DND-41 (cell line): ENCODE results near the gene PPP1R14C.

Experiments
- EZH2 ChIP-seq: IDR thresholded peaks from 3 replicates; pipeline ENCODE4 v1.6.1; 2012; ENCODE audit warnings: borderline replicate concordance, low read depth, mild to moderate bottlenecking, moderate library complexity, low read length, inconsistent platforms; ENCODE audit not compliant: severe bottlenecking
- TF ChIP-seq, protein P1 (sequence below): IDR thresholded peaks from 2 replicates; pipeline ENCODE4 v1.5.1; 2012; ENCODE audit warnings: borderline replicate concordance, low read length, moderate library complexity, mild to moderate bottlenecking; ENCODE audit not compliant: poor library complexity, severe bottlenecking; ENCODE audit errors: extremely low read depth

DNA sequence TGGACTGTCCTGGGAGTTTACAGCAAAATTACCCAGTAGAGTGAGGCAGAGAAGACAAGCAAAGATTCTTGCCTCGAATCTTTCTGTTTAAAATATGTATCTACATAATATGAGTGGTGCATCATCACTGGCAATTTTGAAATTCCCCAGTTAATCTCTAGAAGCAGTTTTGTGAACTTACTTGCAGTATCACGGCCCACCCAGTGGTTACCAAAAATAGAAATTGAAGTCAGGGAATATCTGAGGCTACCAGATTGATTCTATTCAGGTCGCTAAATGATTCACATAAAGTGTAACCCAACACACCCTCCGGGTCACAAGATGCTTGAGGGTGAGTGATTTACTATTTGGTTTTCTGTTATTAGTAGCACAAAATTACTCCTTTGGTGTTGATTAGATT is 111.9 kb downstream of the PPP1R14C start:
- TF ChIP-seq, protein P1, sequence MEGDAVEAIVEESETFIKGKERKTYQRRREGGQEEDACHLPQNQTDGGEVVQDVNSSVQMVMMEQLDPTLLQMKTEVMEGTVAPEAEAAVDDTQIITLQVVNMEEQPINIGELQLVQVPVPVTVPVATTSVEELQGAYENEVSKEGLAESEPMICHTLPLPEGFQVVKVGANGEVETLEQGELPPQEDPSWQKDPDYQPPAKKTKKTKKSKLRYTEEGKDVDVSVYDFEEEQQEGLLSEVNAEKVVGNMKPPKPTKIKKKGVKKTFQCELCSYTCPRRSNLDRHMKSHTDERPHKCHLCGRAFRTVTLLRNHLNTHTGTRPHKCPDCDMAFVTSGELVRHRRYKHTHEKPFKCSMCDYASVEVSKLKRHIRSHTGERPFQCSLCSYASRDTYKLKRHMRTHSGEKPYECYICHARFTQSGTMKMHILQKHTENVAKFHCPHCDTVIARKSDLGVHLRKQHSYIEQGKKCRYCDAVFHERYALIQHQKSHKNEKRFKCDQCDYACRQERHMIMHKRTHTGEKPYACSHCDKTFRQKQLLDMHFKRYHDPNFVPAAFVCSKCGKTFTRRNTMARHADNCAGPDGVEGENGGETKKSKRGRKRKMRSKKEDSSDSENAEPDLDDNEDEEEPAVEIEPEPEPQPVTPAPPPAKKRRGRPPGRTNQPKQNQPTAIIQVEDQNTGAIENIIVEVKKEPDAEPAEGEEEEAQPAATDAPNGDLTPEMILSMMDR = no peak
- no peak for TF ChIP-seq EZH2
